Gastroesophageal sphincter (tissue), 4 donors: Measurements from ENCODE around the gene HYI. TPM values are rescaled to one million over a fixed set of nuclear protein-coding genes. Genes with fewer than 3 reads are reported as not detected.

Experiments
- ATAC-seq: fragments of 150-250 bp; one replicate; pipeline ENCODE4 v1.9.1; 2016; ENCODE audit warnings: mild to moderate bottlenecking, moderate library complexity
- H3K27ac ChIP-seq, 4 donors: fragments of 200-600 bp; sonication (generic) in 3 of 4; 1 replicate in 3 of 4; 2 replicates in 1 of 4; pipeline ENCODE4 v1.5.1; 2016 to 2019
- H3K27me3 ChIP-seq: fragments of 200-600 bp; sonication (generic); one replicate; pipeline ENCODE4 v1.5.1; 2019
- H3K36me3 ChIP-seq, 2 donors: fragments of 200-600 bp; sonication (generic); one replicate each; pipeline ENCODE4 v1.5.1; 2019; ENCODE audit warnings: control low read depth in 1 of 2
- H3K4me1 ChIP-seq, 3 donors: fragments of 200-600 bp; sonication (generic); 1 replicate in 2 of 3; 2 replicates in 1 of 3; pipeline ENCODE4 v1.5.1; 2016 to 2019; ENCODE audit warnings: control low read depth in 2 of 3
- H3K4me3 ChIP-seq, 2 donors: fragments of 200-600 bp; sonication (generic); one replicate each; pipeline ENCODE4 v1.5.1; 2019; ENCODE audit warnings: mild to moderate bottlenecking in 1 of 2, moderate library complexity in 1 of 2
- H3K9me3 ChIP-seq, 3 donors: fragments of 200-600 bp; sonication (generic); one replicate each; pipeline ENCODE4 v1.5.1; 2017 to 2019; ENCODE audit warnings: control low read depth in 2 of 3
- CTCF ChIP-seq, 4 experiments: fragments of 200-600 bp in 2 of 4; fragments of 450-650 bp in 2 of 4; sonication (generic) in 1 of 4; IDR thresholded peaks; one replicate each; pipeline ENCODE4 v1.5.1; 2017 to 2019; ENCODE audit warnings: antibody characterized with exemption in 4 of 4, mild to moderate bottlenecking in 2 of 4, moderate library complexity in 2 of 4
- EP300 ChIP-seq: sonication (generic); formaldehyde crosslinking; IDR thresholded peaks from one replicate; pipeline ENCODE4 v1.6.1; 2017; ENCODE audit warnings: antibody characterized with exemption, mild to moderate bottlenecking
- POLR2A ChIP-seq, 2 donors: fragments of 450-650 bp; IDR thresholded peaks; one replicate each; pipeline ENCODE4 v1.6.1; 2017; ENCODE audit warnings: antibody characterized with exemption in 2 of 2, mild to moderate bottlenecking in 2 of 2, moderate library complexity in 1 of 2
- POLR2AphosphoS5 ChIP-seq: sonication (generic); formaldehyde crosslinking; IDR thresholded peaks from one replicate; pipeline ENCODE4 v1.6.1; 2017; ENCODE audit warnings: antibody characterized with exemption
- WGBS, 2 donors: methylation state at CpG; one replicate each; pipeline ENCODE4 v1.1.5; 2018; ENCODE audit warnings: low coverage in 1 of 2; 5-methylcytosine and 5-hydroxymethylcytosine counted together
- total RNA-seq, 4 donors: library from RNA; depleted of rRNA; stranded (reverse); fragments of >200 nt; gene quantifications; one replicate each; pipeline ENCODE4 v1.1.0, GENCODE V29; 2016

The HYI gene
- total RNA-seq, 4 donors from 2014 or later = 29.4 to 116 (median 50.8) TPM

GRCh38 chr1:43450251-43450941 is 3.3 kb downstream of the HYI start:
- H3K36me3 ChIP-seq = peaks cover 0 to 69% of the 10 kb centered on the region in 2 donors
- H3K27me3 ChIP-seq = no peaks in the 10 kb centered on the region
- 80% methylated on average over 1 to 2 of the region's 10 CpGs for WGBS, 2 donors
- peaks cover 0 to 23% (median 4%) of the 10 kb centered on the region in 3 donors for H3K4me1 ChIP-seq
- H3K9me3 ChIP-seq = no peaks in the 10 kb centered on the region
- H3K27ac ChIP-seq = peak overlapping the region in 1 of 4 donors; percentile 14
- no peak overlapping the region for H3K4me3 ChIP-seq
- no peak for TF ChIP-seq POLR2A (IDR thresholded peaks at IDR 0.05)
- TF ChIP-seq EP300 = no peak
- TF ChIP-seq POLR2AphosphoS5 = no peak
- no peak for TF ChIP-seq CTCF (IDR thresholded peaks at IDR 0.05)
- ATAC-seq = no peak

GRCh38 chr1:43449708-43450069 is 4.0 kb downstream of the HYI start:
- Histone ChIP-seq H3K27ac (no peak overlapping the region), H3K36me3 (peaks cover 0 to 76% of the 10 kb centered on the region in 2 donors), H3K4me1 (peaks cover 0 to 19% (median 4%) of the 10 kb centered on the region in 3 donors), H3K27me3 (no peaks in the 10 kb centered on the region), H3K4me3 (no peak overlapping the region), H3K9me3 (no peaks in the 10 kb centered on the region)
- no peak for TF ChIP-seq POLR2AphosphoS5
- no peak for TF ChIP-seq EP300
- TF ChIP-seq CTCF (IDR thresholded peaks at IDR 0.05) = no peak
- no peak for TF ChIP-seq POLR2A (IDR thresholded peaks at IDR 0.05)
- ATAC-seq = no peak
- WGBS, 2 donors = 100% methylated on average over 1 of the region's 5 CpGs; no CpG with 5 or more reads in 1 of the 2 donors

GRCh38 chr1:43448955-43449707 is 4.6 kb downstream of the HYI start:
- no peak for TF ChIP-seq EP300
- TF ChIP-seq POLR2AphosphoS5 = no peak
- no peak for TF ChIP-seq CTCF (IDR thresholded peaks at IDR 0.05)
- TF ChIP-seq POLR2A (IDR thresholded peaks at IDR 0.05) = no peak
- Histone ChIP-seq H3K27ac (peak overlapping the region in 1 of 4 donors; percentile 24), H3K36me3 (peaks cover 0 to 82% of the 10 kb centered on the region in 2 donors), H3K27me3 (no peaks in the 10 kb centered on the region), H3K9me3 (no peaks in the 10 kb centered on the region), H3K4me1 (peaks cover 0 to 15% (median 4%) of the 10 kb centered on the region in 3 donors), H3K4me3 (no peak overlapping the region)
- no peak for ATAC-seq
- WGBS, 2 donors = 84% methylated on average over 8 of the region's 11 CpGs; no CpG with 5 or more reads in 1 of the 2 donors

- no peaks in the 10 kb centered on the region for H3K27me3 ChIP-seq
- TF ChIP-seq POLR2AphosphoS5 (no peak), POLR2A (IDR thresholded peaks at IDR 0.05) (no peak), EP300 (no peak), CTCF (IDR thresholded peaks at IDR 0.05) (no peak)
- peaks cover 0 to 11% (median 4%) of the 10 kb centered on the region in 3 donors for H3K4me1 ChIP-seq
- peaks cover 0 to 92% of the 10 kb centered on the region in 2 donors for H3K36me3 ChIP-seq
- no peak overlapping the region for H3K4me3 ChIP-seq
- no peaks in the 10 kb centered on the region for H3K9me3 ChIP-seq
- no peak for ATAC-seq
- 69% methylated on average over 6 of the region's 25 CpGs; no CpG with 5 or more reads in 1 of the 2 donors for WGBS, 2 donors
- H3K27ac ChIP-seq = peak overlapping the region in 1 of 4 donors; percentile 24
These were observed 5.6 kb downstream of the HYI start for GRCh38 chr1:43447891-43448708.
